Measurements from ENCODE around the gene SCNN1B.

GRCh38 chr16:23356941-23357340 is 54.8 kb downstream of the SCNN1B start:
- TF ChIP-seq CTCF (IDR thresholded peaks at IDR 0.05) (no peak), POLR2A (IDR thresholded peaks at IDR 0.05) (no peak)

Measured in tibial nerve (tissue), 3 donors.